ENCODE measurements around the gene MAOA.

Gene MAOA

GRCh38 chrX:43758044-43758443 lies 101.9 kb downstream of the MAOA start:
- no peak for DNase-seq (ENCODE audit: low read depth)

GRCh38 chrX:43785930-43786591 lies 130.0 kb downstream of the MAOA start:
- no peak for DNase-seq (ENCODE audit: low read depth)

Data from stimulated activated CD4-positive, alpha-beta T cell treated with anti-CD3 and anti-CD28 coated beads, Interleukin-2, amount 100 ng/mL, for 4 hours (primary cell).